Measurements from ENCODE around the gene PAAF1.

The PAAF1 gene

GRCh38 chr11:73949246-73949645 lies 72.4 kb downstream of the PAAF1 start:
- H3K36me3 ChIP-seq (ENCODE audit: insufficient read depth, low read length): no peaks in the 10 kb centered on the region
- H3K4me1 ChIP-seq (ENCODE audit: insufficient read depth, low read length): no peaks in the 10 kb centered on the region
- H3K9me3 ChIP-seq (ENCODE audit: low read length): no peaks in the 10 kb centered on the region
- H3K27ac ChIP-seq (ENCODE audit: low read depth, low read length): no peak overlapping the region
- H3K4me3 ChIP-seq (ENCODE audit: low read depth in 1 of 2, low read length in 2 of 2): no peak overlapping the region
- H3K9ac ChIP-seq (ENCODE audit: low read length): no peak overlapping the region
- no peaks in the 10 kb centered on the region for H3K27me3 ChIP-seq (ENCODE audit: control insufficient read depth in 1 of 2, insufficient read depth in 2 of 2, low read length in 2 of 2)

GRCh38 chr11:73949912-73950311 lies 73.1 kb downstream of the PAAF1 start:
- Histone ChIP-seq H3K9ac (ENCODE audit: low read length) (no peak overlapping the region), H3K4me3 (ENCODE audit: low read depth in 1 of 2, low read length in 2 of 2) (no peak overlapping the region), H3K9me3 (ENCODE audit: low read length) (no peaks in the 10 kb centered on the region), H3K27me3 (ENCODE audit: control insufficient read depth in 1 of 2, insufficient read depth in 2 of 2, low read length in 2 of 2) (no peaks in the 10 kb centered on the region), H3K4me1 (ENCODE audit: insufficient read depth, low read length) (no peaks in the 10 kb centered on the region), H3K36me3 (ENCODE audit: insufficient read depth, low read length) (no peaks in the 10 kb centered on the region), H3K27ac (ENCODE audit: low read depth, low read length) (no peak overlapping the region)

- no peak within 1 kb of the TSS for H3K27ac ChIP-seq (ENCODE audit: low read depth, low read length)
- no peak within 1 kb of the TSS for H3K9ac ChIP-seq (ENCODE audit: low read length)
- no peaks in the 10 kb centered on the region for H3K36me3 ChIP-seq (ENCODE audit: insufficient read depth, low read length)
These were observed 74.3 kb downstream of the PAAF1 start, which contains the start of gene DNAJB13 for GRCh38 chr11:73950869-73951710. TSS of gene DNAJB13 (plus strand) at chr11:73951026. CDS start at chr11:73951070, 44 bp downstream.

GRCh38 chr11:73951797-73952196 lies 75.0 kb downstream of the PAAF1 start:
- Histone ChIP-seq H3K9me3 (ENCODE audit: low read length) (no peaks in the 10 kb centered on the region), H3K9ac (ENCODE audit: low read length) (no peak overlapping the region), H3K27ac (ENCODE audit: low read depth, low read length) (no peak overlapping the region), H3K4me1 (ENCODE audit: insufficient read depth, low read length) (no peaks in the 10 kb centered on the region), H3K4me3 (ENCODE audit: low read depth in 1 of 2, low read length in 2 of 2) (no peak overlapping the region), H3K36me3 (ENCODE audit: insufficient read depth, low read length) (no peaks in the 10 kb centered on the region), H3K27me3 (ENCODE audit: control insufficient read depth in 1 of 2, insufficient read depth in 2 of 2, low read length in 2 of 2) (no peaks in the 10 kb centered on the region)

More at GRCh38 chr11:73950869-73951710, 74.3 kb downstream of the PAAF1 start, which contains the start of gene DNAJB13:
- no peaks in the 10 kb centered on the region for H3K4me1 ChIP-seq (ENCODE audit: insufficient read depth, low read length)
- no peak within 1 kb of the TSS for H3K4me3 ChIP-seq (ENCODE audit: low read depth in 1 of 2, low read length in 2 of 2)
- no peaks in the 10 kb centered on the region for H3K9me3 ChIP-seq (ENCODE audit: low read length)
- H3K27me3 ChIP-seq (ENCODE audit: control insufficient read depth in 1 of 2, insufficient read depth in 2 of 2, low read length in 2 of 2): no peaks in the 10 kb centered on the region

GRCh38 chr11:73956876-73957653 lies 80.3 kb downstream of the PAAF1 start:
- no peaks in the 10 kb centered on the region for H3K36me3 ChIP-seq (ENCODE audit: insufficient read depth, low read length)
- no peak overlapping the region for H3K9ac ChIP-seq (ENCODE audit: low read length)
- no peaks in the 10 kb centered on the region for H3K4me1 ChIP-seq (ENCODE audit: insufficient read depth, low read length)
- H3K27me3 ChIP-seq (ENCODE audit: control insufficient read depth in 1 of 2, insufficient read depth in 2 of 2, low read length in 2 of 2): peaks cover 0 to 5% of the 10 kb centered on the region in 2 donors
- no peaks in the 10 kb centered on the region for H3K9me3 ChIP-seq (ENCODE audit: low read length)
- H3K4me3 ChIP-seq (ENCODE audit: low read depth in 1 of 2, low read length in 2 of 2): no peak overlapping the region
- H3K27ac ChIP-seq (ENCODE audit: low read depth, low read length): no peak overlapping the region

GRCh38 chr11:73957654-73958361 lies 81.0 kb downstream of the PAAF1 start:
- Histone ChIP-seq H3K9ac (ENCODE audit: low read length) (no peak overlapping the region), H3K4me3 (ENCODE audit: low read depth in 1 of 2, low read length in 2 of 2) (no peak overlapping the region), H3K27ac (ENCODE audit: low read depth, low read length) (no peak overlapping the region), H3K36me3 (ENCODE audit: insufficient read depth, low read length) (no peaks in the 10 kb centered on the region), H3K4me1 (ENCODE audit: insufficient read depth, low read length) (no peaks in the 10 kb centered on the region), H3K27me3 (ENCODE audit: control insufficient read depth in 1 of 2, insufficient read depth in 2 of 2, low read length in 2 of 2) (peaks cover 0 to 5% of the 10 kb centered on the region in 2 donors), H3K9me3 (ENCODE audit: low read length) (no peaks in the 10 kb centered on the region)

- Histone ChIP-seq H3K27ac (ENCODE audit: low read depth, low read length) (no peak overlapping the region), H3K27me3 (ENCODE audit: control insufficient read depth in 1 of 2, insufficient read depth in 2 of 2, low read length in 2 of 2) (peaks cover 0 to 5% of the 10 kb centered on the region in 2 donors), H3K4me1 (ENCODE audit: insufficient read depth, low read length) (no peaks in the 10 kb centered on the region), H3K9me3 (ENCODE audit: low read length) (no peaks in the 10 kb centered on the region), H3K4me3 (ENCODE audit: low read depth in 1 of 2, low read length in 2 of 2) (no peak overlapping the region), H3K9ac (ENCODE audit: low read length) (no peak overlapping the region), H3K36me3 (ENCODE audit: insufficient read depth, low read length) (no peaks in the 10 kb centered on the region)
These were observed 81.8 kb downstream of the PAAF1 start for GRCh38 chr11:73958521-73959141.

GRCh38 chr11:73961321-73961720 lies 84.5 kb downstream of the PAAF1 start:
- H3K4me1 ChIP-seq (ENCODE audit: insufficient read depth, low read length): no peaks in the 10 kb centered on the region

GRCh38 chr11:73962101-73962705 lies 85.4 kb downstream of the PAAF1 start:
- H3K27ac ChIP-seq (ENCODE audit: low read depth, low read length): no peak overlapping the region
- peaks cover 0 to 5% of the 10 kb centered on the region in 2 donors for H3K27me3 ChIP-seq (ENCODE audit: control insufficient read depth in 1 of 2, insufficient read depth in 2 of 2, low read length in 2 of 2)
- H3K4me1 ChIP-seq (ENCODE audit: insufficient read depth, low read length): no peaks in the 10 kb centered on the region
- H3K36me3 ChIP-seq (ENCODE audit: insufficient read depth, low read length): no peaks in the 10 kb centered on the region
- H3K4me3 ChIP-seq (ENCODE audit: low read depth in 1 of 2, low read length in 2 of 2): no peak overlapping the region
- H3K9ac ChIP-seq (ENCODE audit: low read length): no peak overlapping the region
- H3K9me3 ChIP-seq (ENCODE audit: low read length): no peaks in the 10 kb centered on the region

More at GRCh38 chr11:73961321-73961720, 84.5 kb downstream of the PAAF1 start:
- Histone ChIP-seq H3K9me3 (ENCODE audit: low read length) (no peaks in the 10 kb centered on the region), H3K9ac (ENCODE audit: low read length) (no peak overlapping the region), H3K4me3 (ENCODE audit: low read depth in 1 of 2, low read length in 2 of 2) (no peak overlapping the region), H3K27ac (ENCODE audit: low read depth, low read length) (no peak overlapping the region), H3K36me3 (ENCODE audit: insufficient read depth, low read length) (no peaks in the 10 kb centered on the region), H3K27me3 (ENCODE audit: control insufficient read depth in 1 of 2, insufficient read depth in 2 of 2, low read length in 2 of 2) (peaks cover 0 to 5% of the 10 kb centered on the region in 2 donors)

GRCh38 chr11:73963861-73964260 lies 87.1 kb downstream of the PAAF1 start:
- Histone ChIP-seq H3K4me1 (ENCODE audit: insufficient read depth, low read length) (no peaks in the 10 kb centered on the region), H3K27ac (ENCODE audit: low read depth, low read length) (no peak overlapping the region), H3K9me3 (ENCODE audit: low read length) (no peaks in the 10 kb centered on the region), H3K36me3 (ENCODE audit: insufficient read depth, low read length) (no peaks in the 10 kb centered on the region), H3K9ac (ENCODE audit: low read length) (no peak overlapping the region), H3K27me3 (ENCODE audit: control insufficient read depth in 1 of 2, insufficient read depth in 2 of 2, low read length in 2 of 2) (no peaks in the 10 kb centered on the region), H3K4me3 (ENCODE audit: low read depth in 1 of 2, low read length in 2 of 2) (no peak overlapping the region)
